AG10803 (cell line): ENCODE data around the gene TMSB4X.
A peak's percentile ranks its signal among the peaks of the same experiment; 100 is the strongest.
"Not testable (repeated sequence)": the region's sequence is repeated elsewhere in the genome, so short reads cannot be mapped to it uniquely, and the experiment has no call there.

ENCODE experiments used
- DNase-seq: peaks from one replicate; pipeline ENCODE4 v3.0.0; 2010; ENCODE audit warnings: low read depth
- H3K4me3 ChIP-seq: 2 replicates; pipeline ENCODE4 v1.5.1; 2011; ENCODE audit warnings: mild to moderate bottlenecking, low read length, control low read depth
- CTCF ChIP-seq: conservative IDR thresholded peaks from 2 replicates; pipeline ENCODE4 v1.5.1; 2011; ENCODE audit warnings: mild to moderate bottlenecking, low read length, control low read depth, inconsistent platforms

Gene TMSB4X

GRCh38 chrX:12978205-12979025, 3.5 kb downstream of the TMSB4X start:
- TF ChIP-seq CTCF: 0 out of 2 replicates have a peak, but pooled peaks have one; percentile 6
- peak; percentile 85 for DNase-seq
- peak overlapping the region; percentile 86 for H3K4me3 ChIP-seq

- DNase-seq: peak; percentile 54
- H3K4me3 ChIP-seq: no peak overlapping the region
- TF ChIP-seq CTCF: no peak
Measured at GRCh38 chrX:12979026-12979607, 4.2 kb downstream of the TMSB4X start.

GRCh38 chrX:12979616-12980015, 4.7 kb downstream of the TMSB4X start:
- TF ChIP-seq CTCF: no peak
- no peak for DNase-seq
- H3K4me3 ChIP-seq: no peak overlapping the region

- not testable (repeated sequence) for H3K4me3 ChIP-seq, DNase-seq
Measured at GRCh38 chrX:12980039-12980438, 5.1 kb downstream of the TMSB4X start.

GRCh38 chrX:12981880-12982279, 7.0 kb downstream of the TMSB4X start:
- DNase-seq: no peak
- no peak overlapping the region for H3K4me3 ChIP-seq
- TF ChIP-seq CTCF: no peak

GRCh38 chrX:12984603-12985319, 9.9 kb downstream of the TMSB4X start:
- TF ChIP-seq CTCF: no peak
- H3K4me3 ChIP-seq: no peak overlapping the region
- peak; percentile 86 for DNase-seq

- no peak for DNase-seq
- no peak overlapping the region for H3K4me3 ChIP-seq
- no peak for TF ChIP-seq CTCF
Measured at GRCh38 chrX:12985331-12985730, 10.4 kb downstream of the TMSB4X start.
